HG03565 (cell line): ENCODE results near the gene TNNT2.

Source experiments
- ATAC-seq: cut with Tn5 transposase; IDR thresholded peaks from one replicate; pipeline ENCODE4 v1.9.1; 2021; ENCODE audit warnings: mild to moderate bottlenecking, moderate library complexity; ENCODE audit not compliant: unreplicated experiment

TNNT2 gene

GRCh38 chr1:201320168-201320788 is 57.2 kb downstream of the TNNT2 start:
- ATAC-seq: no peak

GRCh38 chr1:201319631-201320030 is 57.8 kb downstream of the TNNT2 start:
- ATAC-seq: no peak

- no peak for ATAC-seq
These were observed 58.8 kb downstream of the TNNT2 start for GRCh38 chr1:201318504-201319340.

DNA sequence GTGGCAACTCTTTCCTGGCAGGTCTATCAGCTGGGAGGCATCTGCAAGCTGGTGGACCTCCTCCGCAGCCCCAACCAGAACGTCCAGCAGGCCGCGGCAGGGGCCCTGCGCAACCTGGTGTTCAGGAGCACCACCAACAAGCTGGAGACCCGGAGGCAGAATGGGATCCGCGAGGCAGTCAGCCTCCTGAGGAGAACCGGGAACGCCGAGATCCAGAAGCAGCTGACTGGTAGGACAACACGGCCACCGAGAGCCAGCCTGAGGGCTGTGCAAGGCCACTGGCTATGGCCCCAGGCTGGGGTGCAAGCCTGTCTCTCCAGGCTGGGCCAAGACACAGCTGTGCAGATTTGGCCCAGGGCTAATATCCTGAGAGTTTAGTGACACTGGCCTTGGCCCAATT is 59.9 kb downstream of the TNNT2 start:
- ATAC-seq: no peak

- no peak for ATAC-seq
These were observed 60.9 kb downstream of the TNNT2 start for GRCh38 chr1:201316556-201316955.

- ATAC-seq: no peak
These were observed 64.4 kb downstream of the TNNT2 start for GRCh38 chr1:201313086-201313485.

DNA sequence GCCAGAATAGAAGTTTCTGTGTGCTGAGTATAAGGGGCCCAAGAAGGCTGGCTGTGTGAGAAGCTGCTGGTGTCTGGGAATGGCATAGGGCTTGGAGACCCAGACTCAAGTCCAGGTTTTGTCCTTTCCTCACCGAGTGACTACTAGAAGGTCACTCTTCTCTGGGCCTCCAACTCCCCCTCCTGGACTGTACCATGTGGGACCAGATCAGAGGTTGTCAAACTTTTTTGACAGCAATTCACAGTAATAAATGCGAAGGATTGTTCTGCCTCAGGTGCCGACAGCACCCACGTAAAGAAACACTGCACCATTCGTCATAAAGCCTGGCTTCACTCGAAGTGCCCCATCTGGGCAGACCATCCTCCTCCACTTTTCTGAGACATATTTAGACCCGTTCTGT is 65.2 kb downstream of the TNNT2 start:
- no peak for ATAC-seq

DNA sequence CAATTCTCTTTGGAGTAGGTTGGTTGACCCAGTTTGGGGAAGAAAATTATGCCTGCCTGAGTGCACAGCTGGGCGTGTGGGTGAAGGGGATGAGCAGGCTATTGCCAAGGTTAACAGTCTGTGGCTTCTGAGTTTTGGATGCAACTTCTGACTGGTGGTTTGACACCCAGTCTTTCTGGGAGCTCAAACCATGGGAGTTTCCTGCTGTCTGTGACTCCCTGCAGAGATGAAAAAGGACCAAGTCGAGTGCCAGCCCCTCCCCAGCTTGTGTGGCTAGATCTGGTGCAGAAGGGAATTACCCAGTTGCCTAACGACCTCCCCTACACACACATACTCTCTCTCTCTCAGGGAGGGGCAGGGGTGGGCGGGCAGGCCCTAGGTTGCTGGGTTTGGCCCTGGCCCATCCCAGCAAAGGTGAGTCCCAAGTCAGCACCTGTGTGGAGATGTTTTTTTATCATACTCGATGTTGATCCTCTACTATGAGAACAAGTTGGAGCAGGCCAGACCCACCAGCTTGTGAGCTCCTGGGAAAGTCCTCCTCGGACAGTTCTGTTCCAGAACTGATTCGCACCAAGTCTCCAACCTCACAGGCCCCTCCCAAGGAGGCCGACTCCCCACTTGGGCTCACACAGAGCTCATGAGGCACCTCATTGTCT is 66.0 kb downstream of the TNNT2 start:
- no peak for ATAC-seq

DNA sequence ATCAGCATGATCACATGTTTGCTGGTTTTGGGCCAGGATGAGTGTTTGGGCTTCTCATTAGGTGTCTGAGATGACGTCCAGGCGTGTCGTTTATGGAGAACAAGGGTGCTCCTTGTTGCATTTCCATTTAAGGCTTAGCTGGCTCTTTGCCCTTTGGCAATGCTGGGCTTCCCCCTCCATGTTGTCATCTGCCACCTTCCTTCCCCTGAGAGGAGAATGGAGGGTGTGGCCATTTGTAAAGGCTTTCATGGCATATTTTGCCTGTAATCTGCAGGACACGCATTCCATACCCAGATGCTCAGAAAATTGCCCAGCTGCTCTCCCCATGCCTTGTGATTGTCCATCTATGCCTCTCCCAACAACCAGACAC is 66.5 kb downstream of the TNNT2 start:
- no peak for ATAC-seq

DNA sequence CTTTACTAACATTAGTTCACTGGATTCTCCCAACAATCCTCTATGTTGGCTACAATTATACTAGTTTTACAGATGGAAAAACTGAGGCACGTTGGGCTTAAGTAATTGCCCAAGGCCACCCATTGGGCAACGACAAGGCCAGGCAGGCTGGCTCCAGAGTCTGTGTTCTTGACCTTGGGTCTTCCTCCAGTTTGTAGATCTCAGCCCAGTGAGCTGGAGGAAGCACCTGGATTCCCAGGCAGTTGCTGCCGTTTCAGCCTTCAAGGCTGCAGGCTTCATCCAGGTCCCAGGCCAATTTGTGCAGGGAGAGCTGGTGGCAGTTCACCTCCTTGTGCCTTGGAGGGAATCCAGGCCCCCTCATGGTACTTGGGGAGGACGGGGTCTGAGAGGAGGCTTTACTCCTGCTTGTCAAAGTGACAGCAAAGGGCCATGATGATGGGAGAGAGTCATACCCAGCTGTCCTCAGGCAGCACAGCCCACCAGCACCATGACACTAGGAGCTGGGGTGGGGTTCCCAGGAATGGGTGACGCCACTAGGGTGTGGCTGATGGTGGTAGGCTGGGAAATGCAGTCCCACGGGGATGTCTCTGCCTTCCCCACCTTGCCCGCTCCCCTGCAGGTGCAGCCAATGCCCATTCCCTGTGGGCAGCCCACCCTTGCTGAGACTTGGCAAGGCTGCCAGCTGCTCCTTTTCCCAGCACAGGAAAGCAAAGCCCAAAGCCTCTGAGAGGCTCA is 67.1 kb downstream of the TNNT2 start:
- ATAC-seq: no peak

DNA sequence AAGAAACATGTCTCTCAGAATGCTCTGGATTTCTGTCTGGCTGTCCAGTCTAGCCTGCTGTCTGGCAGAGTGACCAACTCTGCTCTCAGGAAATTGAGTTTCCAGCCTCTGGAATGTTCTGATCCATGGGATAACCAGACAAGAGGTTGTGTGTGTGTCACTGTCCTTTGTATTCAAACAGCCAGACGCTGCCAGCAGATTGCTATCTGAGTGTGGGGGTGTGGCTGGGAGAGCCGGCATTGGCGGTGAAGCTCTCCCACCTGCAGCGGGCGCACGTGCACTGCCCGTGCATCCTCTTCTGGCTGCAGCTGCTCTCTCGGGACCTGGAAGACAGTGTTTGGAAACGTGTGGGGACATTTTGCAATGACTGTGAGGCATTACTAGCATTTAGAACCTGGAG is 68.1 kb downstream of the TNNT2 start:
- ATAC-seq: no peak
